Brain microvascular endothelial cell (primary cell): ENCODE results near the gene MLLT3.

Experiments
- DNase-seq: peaks from one replicate; pipeline ENCODE4 v3.0.0-alpha.2; 2020
- H3K27ac ChIP-seq: fragments of 250-450 bp; sonication (Bioruptor Pico); 2 replicates; pipeline ENCODE4 v1.5.1; 2020; ENCODE audit warnings: mild to moderate bottlenecking, moderate library complexity
- H3K27me3 ChIP-seq: fragments of 250-450 bp; sonication (Bioruptor Pico); replicated peaks from 2 replicates; pipeline ENCODE4 v1.5.1; 2020; ENCODE audit warnings: mild to moderate bottlenecking
- H3K36me3 ChIP-seq: fragments of 250-450 bp; sonication (Bioruptor Pico); replicated peaks from 2 replicates; pipeline ENCODE4 v1.5.1; 2020; ENCODE audit warnings: mild to moderate bottlenecking
- H3K4me3 ChIP-seq: 2 replicates; pipeline ENCODE4 v1.5.1; 2011; ENCODE audit warnings: low read depth, mild to moderate bottlenecking, control low read depth, low read length, moderate library complexity
- in situ Hi-C: cut with HindIII; loops from 2 replicates; pipeline ENCODE4 v1.10.0; 2017; ENCODE audit warnings: low sequenced_read_pairs, low pct_ligation_motif_present
- TF ChIP-seq, protein P1 (sequence below): IDR thresholded peaks from 2 replicates; pipeline ENCODE4 v1.5.1; 2011; ENCODE audit warnings: low read depth, mild to moderate bottlenecking, moderate library complexity, low read length, control low read depth, inconsistent platforms; ENCODE audit errors: missing control alignments

Gene MLLT3

GRCh38 chr9:20610591-20610990 is 11.7 kb downstream of the MLLT3 start:
- no peaks in the 10 kb centered on the region for H3K36me3 ChIP-seq
- TF ChIP-seq, protein P1, sequence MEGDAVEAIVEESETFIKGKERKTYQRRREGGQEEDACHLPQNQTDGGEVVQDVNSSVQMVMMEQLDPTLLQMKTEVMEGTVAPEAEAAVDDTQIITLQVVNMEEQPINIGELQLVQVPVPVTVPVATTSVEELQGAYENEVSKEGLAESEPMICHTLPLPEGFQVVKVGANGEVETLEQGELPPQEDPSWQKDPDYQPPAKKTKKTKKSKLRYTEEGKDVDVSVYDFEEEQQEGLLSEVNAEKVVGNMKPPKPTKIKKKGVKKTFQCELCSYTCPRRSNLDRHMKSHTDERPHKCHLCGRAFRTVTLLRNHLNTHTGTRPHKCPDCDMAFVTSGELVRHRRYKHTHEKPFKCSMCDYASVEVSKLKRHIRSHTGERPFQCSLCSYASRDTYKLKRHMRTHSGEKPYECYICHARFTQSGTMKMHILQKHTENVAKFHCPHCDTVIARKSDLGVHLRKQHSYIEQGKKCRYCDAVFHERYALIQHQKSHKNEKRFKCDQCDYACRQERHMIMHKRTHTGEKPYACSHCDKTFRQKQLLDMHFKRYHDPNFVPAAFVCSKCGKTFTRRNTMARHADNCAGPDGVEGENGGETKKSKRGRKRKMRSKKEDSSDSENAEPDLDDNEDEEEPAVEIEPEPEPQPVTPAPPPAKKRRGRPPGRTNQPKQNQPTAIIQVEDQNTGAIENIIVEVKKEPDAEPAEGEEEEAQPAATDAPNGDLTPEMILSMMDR, result no peak
- in situ Hi-C loops, result no loop called here
- H3K4me3 ChIP-seq, result no peak overlapping the region
- no peak for DNase-seq
- no peaks in the 10 kb centered on the region for H3K27me3 ChIP-seq
- no peak overlapping the region for H3K27ac ChIP-seq

DNA sequence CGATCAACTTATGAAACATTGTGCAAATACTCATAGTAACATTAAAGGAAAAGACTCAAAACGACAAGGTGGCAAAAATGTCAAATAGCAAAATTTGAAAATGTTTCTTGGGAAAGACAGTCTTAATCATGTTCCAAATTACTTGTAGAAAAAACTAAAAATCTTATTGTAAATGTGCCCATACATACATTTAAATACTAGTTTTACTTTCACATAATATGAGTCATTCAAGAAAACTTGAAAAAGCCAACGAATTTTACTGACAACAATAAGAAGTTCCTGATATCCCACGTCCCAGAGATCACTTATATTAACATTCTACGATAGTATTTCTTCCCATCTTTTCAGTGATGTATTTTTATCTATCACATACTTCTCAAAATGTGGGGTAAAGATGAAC is 13.7 kb downstream of the MLLT3 start:
- in situ Hi-C loops, result no loop called here
- Histone ChIP-seq H3K27ac (no peak overlapping the region), H3K36me3 (no peaks in the 10 kb centered on the region), H3K27me3 (no peaks in the 10 kb centered on the region), H3K4me3 (no peak overlapping the region)
- TF ChIP-seq, protein P1, result no peak
- no peak for DNase-seq

DNA sequence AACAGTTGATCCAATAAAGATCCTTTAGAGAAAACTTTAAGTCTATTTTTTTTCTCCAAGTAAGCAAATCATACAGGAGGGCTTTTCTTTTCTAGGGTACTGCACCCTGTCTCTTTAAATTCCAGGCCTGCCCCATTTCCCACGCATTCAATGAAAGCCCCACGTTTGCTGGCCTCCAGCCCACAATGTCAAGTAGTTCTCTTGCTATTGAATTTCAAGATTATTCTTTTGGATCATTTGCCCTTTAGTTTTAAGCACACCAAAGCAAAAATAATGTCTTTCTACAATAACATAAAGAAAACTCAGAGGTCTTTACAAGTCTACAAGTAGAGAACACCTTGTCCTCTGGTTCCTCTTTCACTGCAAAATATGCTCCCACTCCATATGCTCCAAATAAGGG is 15.6 kb downstream of the MLLT3 start:
- no peaks in the 10 kb centered on the region for H3K36me3 ChIP-seq
- in situ Hi-C loops, result no loop called here
- H3K27ac ChIP-seq, result no peak overlapping the region
- TF ChIP-seq, protein P1, result no peak
- DNase-seq, result no peak
- H3K27me3 ChIP-seq, result no peaks in the 10 kb centered on the region
- no peak overlapping the region for H3K4me3 ChIP-seq

- peak overlapping the region; percentile 46 for H3K27ac ChIP-seq
- TF ChIP-seq, protein P1, result no peak
- peak overlapping the region; percentile 9 for H3K4me3 ChIP-seq
- H3K36me3 ChIP-seq, result no peaks in the 10 kb centered on the region
- no peak for DNase-seq
- in situ Hi-C loops, result no loop called here
- no peaks in the 10 kb centered on the region for H3K27me3 ChIP-seq
Observed at GRCh38 chr9:20604562-20604961, 17.7 kb downstream of the MLLT3 start.

GRCh38 chr9:20603524-20604268 is 18.6 kb downstream of the MLLT3 start:
- TF ChIP-seq, protein P1, result no peak
- in situ Hi-C loops, result no loop called here
- no peaks in the 10 kb centered on the region for H3K36me3 ChIP-seq
- no peaks in the 10 kb centered on the region for H3K27me3 ChIP-seq
- H3K4me3 ChIP-seq, result no peak overlapping the region
- no peak for DNase-seq
- H3K27ac ChIP-seq, result no peak overlapping the region

DNA sequence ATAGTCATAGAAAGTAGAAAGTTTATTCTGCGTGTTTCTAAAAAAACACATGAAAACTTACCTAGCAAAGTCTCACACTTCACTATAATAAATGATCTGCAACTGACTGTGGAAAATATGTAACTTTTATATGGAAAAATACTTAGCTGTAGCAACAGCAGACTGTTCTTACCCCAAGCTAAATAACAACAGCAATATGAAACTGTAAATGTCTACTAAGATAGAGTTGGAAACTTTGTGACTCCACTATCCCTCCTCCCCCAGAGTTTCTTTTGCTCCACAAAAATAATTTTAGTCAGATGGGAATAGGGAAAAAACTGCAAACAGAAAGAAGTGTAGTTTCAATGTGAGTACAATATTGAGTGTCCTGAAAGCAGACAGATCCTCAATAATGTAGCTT is 21.0 kb downstream of the MLLT3 start:
- TF ChIP-seq, protein P1, result no peak
- DNase-seq, result no peak
- Histone ChIP-seq H3K4me3 (no peak overlapping the region), H3K27me3 (no peaks in the 10 kb centered on the region), H3K36me3 (no peaks in the 10 kb centered on the region), H3K27ac (no peak overlapping the region)
- in situ Hi-C loops, result no loop called here
